Thyroid gland (tissue), 4 donors: ENCODE results near the gene WASF2. TPM values are rescaled to one million over a fixed set of nuclear protein-coding genes. Genes with fewer than 3 reads are reported as not detected.

Experiments
- DNase-seq, 2 donors: peaks; one replicate each; pipeline ENCODE4 v3.0.0-alpha.2; 2019
- H3K27ac ChIP-seq, 3 donors: fragments of 200-600 bp; sonication (generic); 1 replicate in 2 of 3; 2 replicates in 1 of 3; pipeline ENCODE4 v1.5.1; 2016 to 2019; ENCODE audit warnings: mild to moderate bottlenecking in 1 of 3, moderate library complexity in 1 of 3
- H3K27me3 ChIP-seq: fragments of 200-600 bp; sonication (generic); one replicate; pipeline ENCODE4 v1.5.1; 2019
- H3K36me3 ChIP-seq, 2 donors: fragments of 200-600 bp; sonication (generic); one replicate each; pipeline ENCODE4 v1.5.1; 2016 to 2019
- H3K4me1 ChIP-seq, 2 donors: fragments of 200-600 bp; sonication (generic); one replicate each; pipeline ENCODE4 v1.5.1; 2017 to 2019
- H3K4me3 ChIP-seq, 3 donors: fragments of 200-600 bp; sonication (generic); replicated peaks in 1 of 3; 1 replicate in 2 of 3; 2 replicates in 1 of 3; pipeline ENCODE4 v1.5.1; 2016; ENCODE audit warnings: mild to moderate bottlenecking in 1 of 3
- H3K9me3 ChIP-seq: fragments of 200-600 bp; sonication (generic); one replicate; pipeline ENCODE4 v1.5.1; 2017
- CTCF ChIP-seq, 6 experiments: fragments of 200-600 bp in 3 of 6; fragments of 450-650 bp in 3 of 6; sonication (generic) in 3 of 6; IDR thresholded peaks; one replicate each; pipeline ENCODE4 v1.5.1; 2016 to 2019; ENCODE audit warnings: antibody characterized with exemption in 6 of 6, mild to moderate bottlenecking in 2 of 6, inconsistent platforms in 1 of 6, moderate library complexity in 1 of 6
- POLR2A ChIP-seq, 2 donors: fragments of 450-650 bp; IDR thresholded peaks; one replicate each; pipeline ENCODE4 v1.6.1; 2017; ENCODE audit warnings: antibody characterized with exemption in 2 of 2, mild to moderate bottlenecking in 2 of 2, moderate library complexity in 1 of 2
- WGBS, 2 donors: methylation state at CpG; one replicate each; pipeline ENCODE4 v1.1.5; 2017; 5-methylcytosine and 5-hydroxymethylcytosine counted together
- intact Hi-C: fragments of 100-400 bp; cut with DNase I; formaldehyde crosslinking; loops from one replicate; pipeline ENCODE4 v1.15.1; 2023
- total RNA-seq, 4 donors: library from RNA; depleted of rRNA; stranded (reverse); fragments of >200 nt; gene quantifications; one replicate each; pipeline ENCODE4 v1.2.3, GENCODE V29; 2016

The WASF2 gene
- total RNA-seq, 4 donors from 2014 or later = 38.3 to 47.7 (median 46.7) TPM

DNA sequence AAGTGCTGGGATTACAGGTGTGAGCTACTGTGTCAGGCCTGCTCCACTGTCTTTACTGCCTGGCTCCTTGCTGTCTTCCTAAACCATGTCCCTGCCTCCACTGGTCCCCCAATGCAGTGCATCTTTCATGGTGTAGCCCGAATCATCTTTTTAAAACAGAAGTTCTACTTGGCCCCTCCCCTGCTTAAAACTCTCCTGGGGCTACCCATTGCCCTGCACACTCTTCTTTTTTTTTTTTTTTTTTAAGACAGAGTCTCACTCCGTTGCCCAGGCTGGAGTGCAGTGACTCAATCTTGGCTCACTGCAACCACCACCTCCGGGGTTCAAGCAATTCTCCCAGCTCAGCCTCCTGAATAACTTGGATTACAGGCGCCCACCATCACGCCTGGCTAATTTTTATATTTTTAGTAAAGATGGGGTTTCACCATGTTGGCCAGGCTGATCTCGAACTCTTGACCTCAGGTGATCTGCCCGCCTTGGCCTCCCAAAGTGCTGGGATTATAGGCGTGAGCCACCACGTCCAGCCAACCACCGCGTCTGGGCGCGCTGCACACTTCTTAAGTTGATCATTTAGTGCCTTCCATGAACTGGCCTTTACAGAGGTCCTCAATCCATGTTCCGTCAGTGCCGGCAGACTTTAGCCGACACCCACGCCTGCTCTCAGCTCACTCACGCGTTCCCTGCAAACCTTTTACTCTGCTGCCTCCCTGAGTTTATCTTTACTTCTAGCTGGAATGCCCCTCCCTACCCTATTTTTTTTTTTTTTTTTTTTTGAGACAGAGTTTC lies 117.8 kb downstream of the WASF2 start:
- intact Hi-C loops = no loop called here
- Histone ChIP-seq H3K4me3 (no peak overlapping the region), H3K27ac (no peak overlapping the region), H3K27me3 (no peaks in the 10 kb centered on the region), H3K4me1 (peaks cover 4 to 14% of the 10 kb centered on the region in 2 donors), H3K9me3 (no peaks in the 10 kb centered on the region), H3K36me3 (no peaks in the 10 kb centered on the region)
- DNase-seq = peak; percentile 83 to 88
- 61 to 63% methylated on average over 16 to 19 of the region's 19 CpGs for WGBS, 2 donors
- TF ChIP-seq CTCF (IDR thresholded peaks at IDR 0.05) = peak in 3 of 6 experiments; percentile 14 to 30 (median 19)
- no peak for TF ChIP-seq POLR2A (IDR thresholded peaks at IDR 0.05)

GRCh38 chr1:27368869-27369582 lies 120.9 kb downstream of the WASF2 start:
- intact Hi-C loops = no loop called here
- Histone ChIP-seq H3K27me3 (no peaks in the 10 kb centered on the region), H3K27ac (no peak overlapping the region), H3K9me3 (no peaks in the 10 kb centered on the region), H3K36me3 (peaks cover 0 to 1% of the 10 kb centered on the region in 2 donors), H3K4me3 (no peak overlapping the region), H3K4me1 (peaks cover 8 to 30% of the 10 kb centered on the region in 2 donors)
- no peak for TF ChIP-seq CTCF (IDR thresholded peaks at IDR 0.05)
- TF ChIP-seq POLR2A (IDR thresholded peaks at IDR 0.05) = no peak
- DNase-seq = no peak
- 74 to 79% methylated on average over 13 of the region's 13 CpGs for WGBS, 2 donors

DNA sequence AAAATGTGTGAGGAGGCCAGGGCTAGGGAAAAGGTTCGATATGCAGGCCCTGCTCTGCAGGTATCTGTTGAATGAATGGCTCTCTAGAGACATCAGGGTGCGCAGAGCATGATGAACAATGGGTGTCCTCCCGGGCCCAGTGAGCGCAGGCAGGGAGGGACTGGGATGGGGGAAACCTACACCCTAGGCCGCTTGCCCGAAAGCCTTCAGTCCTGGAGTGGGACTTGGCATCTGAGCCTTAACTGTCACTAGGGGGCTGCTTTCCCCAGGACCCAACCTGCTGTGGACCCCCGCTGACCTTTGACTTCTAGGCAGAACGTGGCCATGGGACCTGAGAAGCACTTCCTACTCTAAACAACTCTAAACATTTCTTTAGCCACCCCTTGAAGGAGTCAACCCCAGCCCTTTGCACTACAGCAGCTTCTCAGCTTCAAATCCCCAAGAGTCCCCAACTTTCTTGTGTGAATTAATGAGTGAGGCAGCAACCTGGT lies 122.8 kb downstream of the WASF2 start:
- intact Hi-C loops = no loop called here
- TF ChIP-seq POLR2A (IDR thresholded peaks at IDR 0.05) (no peak), CTCF (IDR thresholded peaks at IDR 0.05) (no peak)
- no peak for DNase-seq

DNA sequence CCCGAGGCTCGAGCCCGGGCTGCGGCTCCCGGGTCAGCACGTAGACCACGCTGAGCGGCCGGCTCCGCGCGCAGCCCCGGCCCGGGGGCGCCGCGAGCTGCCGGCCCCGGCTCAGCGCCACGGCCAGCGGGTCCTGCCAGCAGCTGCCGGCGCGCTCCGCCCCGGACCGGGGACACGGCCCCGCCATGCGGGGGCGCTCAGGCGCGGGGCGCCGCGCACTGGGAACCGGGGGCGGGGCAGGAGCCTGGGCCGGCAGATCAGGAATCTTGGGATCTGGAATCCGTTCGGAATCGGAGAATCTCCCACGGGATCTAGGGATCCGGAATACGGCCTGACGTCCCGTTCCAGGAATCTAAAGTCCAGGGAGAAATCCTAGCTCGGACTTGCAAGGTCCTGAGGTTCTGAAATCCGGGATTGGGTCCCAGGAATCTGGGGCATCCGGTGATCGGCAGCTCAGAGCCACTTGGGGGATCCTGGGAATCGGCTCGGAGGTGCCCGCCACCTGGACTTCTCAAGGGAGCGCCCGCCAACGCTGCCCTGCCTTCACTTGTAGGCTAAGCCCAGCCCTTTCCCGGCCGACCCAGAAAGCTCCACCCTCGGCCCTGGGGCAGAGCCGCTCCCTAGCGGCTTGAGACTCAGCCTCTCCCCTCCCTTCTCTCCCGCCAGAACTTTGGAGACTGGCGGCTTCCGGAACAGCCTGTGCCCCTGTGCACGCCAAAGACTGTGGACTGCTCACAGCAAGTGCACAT lies 123.4 kb downstream of the WASF2 start, which contains the start of gene MAP3K6:
Gene MAP3K6 (minus strand): TSS at position 551 of the 749 bp plus-strand sequence. CDS start 364 bp downstream, at position 187.
- TF ChIP-seq CTCF (IDR thresholded peaks at IDR 0.05) (peak in 3 of 6 experiments; percentile 25 to 43 (median 37)), POLR2A (IDR thresholded peaks at IDR 0.05) (peak in 1 of 2 donors; percentile 79)
- H3K27ac ChIP-seq = peak within 1 kb of the TSS; percentile 92 to 95 (median 94)
- H3K27me3 ChIP-seq = no peaks in the 10 kb centered on the region
- peaks cover 10 to 26% of the 10 kb centered on the region in 2 donors for H3K36me3 ChIP-seq
- peak within 1 kb of the TSS; percentile 48 to 63 (median 51) for H3K4me3 ChIP-seq
- H3K4me1 ChIP-seq = peaks cover 5 to 20% of the 10 kb centered on the region in 2 donors
- DNase-seq = peak; percentile 93 to 95
- WGBS, 2 donors = 1% methylated on average over 24 to 31 of the region's 67 CpGs
- H3K9me3 ChIP-seq = no peaks in the 10 kb centered on the region
- intact Hi-C loops = no loop called here

More for the DNA sequence above, 122.8 kb downstream of the WASF2 start:
- Histone ChIP-seq H3K36me3 (peaks cover 6 to 20% of the 10 kb centered on the region in 2 donors), H3K27ac (peak overlapping the region; percentile 29 to 95 (median 94)), H3K4me3 (peak overlapping the region in 1 of 3 donors; percentile 63), H3K9me3 (no peaks in the 10 kb centered on the region), H3K4me1 (peaks cover 6 to 20% of the 10 kb centered on the region in 2 donors), H3K27me3 (no peaks in the 10 kb centered on the region)
- WGBS, 2 donors = 41 to 45% methylated on average over 7 to 8 of the region's 8 CpGs
